GM18870 (cell line): ENCODE data around the gene EFNB3.

Experiments
- ATAC-seq: cut with Tn5 transposase; IDR thresholded peaks from one replicate; pipeline ENCODE4 v1.9.1; 2021; ENCODE audit warnings: moderate library complexity; ENCODE audit not compliant: unreplicated experiment

The EFNB3 gene

DNA sequence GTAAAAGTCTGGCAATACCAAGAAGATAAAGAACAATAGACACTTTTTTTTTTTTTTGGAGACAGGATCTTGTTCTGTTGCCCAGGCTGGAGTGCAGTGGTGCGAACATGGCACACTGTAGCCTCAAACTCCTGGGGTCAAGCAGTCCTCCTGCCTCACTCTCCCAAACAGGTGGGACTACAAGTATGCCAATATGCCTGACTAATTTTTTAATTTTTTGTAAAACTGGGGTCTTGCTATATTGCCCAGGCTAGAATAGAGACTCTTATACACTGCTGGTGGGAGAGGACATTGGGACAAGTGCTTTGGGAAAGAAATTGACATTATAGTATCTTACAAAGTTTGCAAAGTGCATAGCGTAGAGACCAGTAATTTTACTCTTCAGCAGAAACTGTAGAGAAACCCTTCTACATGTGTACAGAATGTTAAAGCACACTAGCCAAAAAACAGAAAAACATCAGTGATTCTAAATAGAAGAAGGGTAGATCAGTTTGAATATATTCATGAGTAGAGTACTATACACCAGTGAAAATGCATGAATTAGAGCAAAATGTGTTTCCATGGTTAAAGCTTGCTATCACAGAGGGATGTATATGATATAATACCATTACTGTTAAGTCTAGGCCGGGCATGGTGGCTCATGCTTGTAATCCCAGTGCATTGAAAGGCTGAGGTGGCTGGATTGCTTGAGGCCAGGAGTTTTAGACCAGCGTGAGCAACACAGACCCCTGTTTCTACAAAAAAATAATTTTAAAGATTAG, 7.0 kb upstream of the EFNB3 start:
- ATAC-seq, result no peak

DNA sequence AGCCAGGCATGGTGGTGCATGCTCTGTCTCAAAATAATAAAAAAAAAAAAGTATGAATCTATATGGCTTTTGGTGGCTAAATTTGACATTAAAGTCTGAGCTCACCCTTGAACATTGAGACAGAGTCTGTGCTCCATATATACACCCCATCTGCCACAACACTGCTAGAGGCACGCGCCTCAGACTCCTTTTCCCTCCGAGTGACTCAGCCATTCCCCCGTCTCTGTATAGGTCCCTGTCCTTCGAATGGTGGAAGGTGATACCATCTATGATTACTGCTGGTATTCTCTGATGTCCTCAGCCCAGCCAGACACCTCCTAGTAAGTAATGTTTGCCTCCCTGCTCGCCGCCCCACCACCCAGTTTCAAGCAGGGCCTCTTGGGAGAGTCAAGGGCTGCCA, 4.5 kb upstream of the EFNB3 start:
- ATAC-seq, result no peak

DNA sequence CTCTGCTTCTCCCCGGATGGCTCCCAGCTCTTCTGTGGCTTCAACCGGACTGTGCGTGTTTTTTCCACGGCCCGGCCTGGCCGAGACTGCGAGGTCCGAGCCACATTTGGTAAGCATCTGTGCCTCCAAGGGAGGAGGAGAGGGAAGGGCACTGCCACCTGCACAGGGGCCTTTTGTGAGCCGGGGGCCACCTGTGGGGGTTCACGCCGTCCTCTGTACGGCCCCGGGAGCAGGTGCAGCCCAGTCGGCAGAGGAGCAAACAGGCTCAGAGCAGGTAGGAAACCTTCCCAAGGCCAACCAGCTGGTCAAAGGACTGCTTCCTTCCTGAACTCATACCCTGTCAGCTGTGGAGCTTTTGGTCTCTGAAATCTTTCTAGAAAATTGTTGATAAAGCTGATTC, 3.3 kb upstream of the EFNB3 start:
- ATAC-seq, result no peak

DNA sequence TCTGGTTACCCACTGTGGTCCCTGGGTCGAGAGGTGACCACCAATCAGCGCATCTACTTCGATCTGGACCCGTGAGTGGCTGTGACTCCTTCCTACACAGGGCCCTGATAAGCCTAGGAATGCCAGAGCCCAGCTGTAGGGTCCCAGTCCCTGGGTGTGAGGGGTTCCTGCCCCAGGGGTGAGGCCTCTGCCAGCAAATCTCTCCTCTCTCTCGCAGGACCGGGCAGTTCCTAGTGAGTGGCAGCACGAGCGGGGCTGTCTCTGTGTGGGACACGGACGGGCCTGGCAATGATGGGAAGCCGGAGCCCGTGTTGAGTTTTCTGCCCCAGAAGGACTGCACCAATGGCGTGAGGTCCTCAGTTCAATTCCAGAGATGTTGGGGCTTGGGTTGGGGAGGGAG, 2.2 kb upstream of the EFNB3 start:
- no peak for ATAC-seq

DNA sequence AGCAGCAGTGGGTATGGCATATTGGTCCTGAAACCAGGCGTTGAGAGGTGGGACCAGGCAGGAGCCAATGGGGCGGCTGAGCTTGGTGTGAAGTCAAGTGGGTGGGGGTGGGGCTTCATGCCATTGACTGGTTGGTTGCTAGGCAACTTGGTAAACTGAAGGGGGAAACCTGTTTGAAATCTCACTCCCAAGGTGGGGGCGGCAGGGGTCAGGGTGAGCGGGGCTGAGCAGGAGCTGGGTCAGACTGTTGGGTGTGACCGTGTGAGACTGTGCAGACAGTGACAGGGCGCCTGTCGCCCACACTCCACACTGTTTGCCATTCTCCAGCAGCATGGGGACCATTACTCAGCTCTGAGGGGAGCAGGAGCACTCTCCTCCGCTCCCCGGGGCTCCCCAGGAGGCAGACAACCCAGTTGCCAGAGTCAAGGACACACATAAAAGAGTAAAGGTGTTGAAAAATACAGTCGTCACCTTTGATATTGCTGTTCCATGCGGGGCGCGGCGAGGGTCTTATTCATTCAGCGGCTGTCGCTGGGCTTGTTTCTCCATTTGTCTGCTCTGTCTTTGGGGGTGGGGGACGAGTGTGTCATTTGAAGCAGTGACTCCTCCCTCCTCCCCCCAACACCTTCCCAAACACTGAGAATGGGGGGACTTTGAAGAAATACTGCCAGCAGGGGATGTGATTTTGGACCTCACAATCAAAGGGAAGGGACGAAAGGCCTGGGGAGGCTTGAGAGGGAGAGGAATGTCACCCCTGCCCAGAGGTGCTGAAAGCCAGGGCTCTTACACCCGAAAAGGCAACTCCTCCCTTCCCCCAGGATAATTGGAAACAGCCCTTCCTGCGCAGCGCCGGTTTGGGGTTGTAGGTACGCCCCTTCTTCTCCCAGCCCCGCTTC, 1.2 kb upstream of the EFNB3 start:
- no peak for ATAC-seq

DNA sequence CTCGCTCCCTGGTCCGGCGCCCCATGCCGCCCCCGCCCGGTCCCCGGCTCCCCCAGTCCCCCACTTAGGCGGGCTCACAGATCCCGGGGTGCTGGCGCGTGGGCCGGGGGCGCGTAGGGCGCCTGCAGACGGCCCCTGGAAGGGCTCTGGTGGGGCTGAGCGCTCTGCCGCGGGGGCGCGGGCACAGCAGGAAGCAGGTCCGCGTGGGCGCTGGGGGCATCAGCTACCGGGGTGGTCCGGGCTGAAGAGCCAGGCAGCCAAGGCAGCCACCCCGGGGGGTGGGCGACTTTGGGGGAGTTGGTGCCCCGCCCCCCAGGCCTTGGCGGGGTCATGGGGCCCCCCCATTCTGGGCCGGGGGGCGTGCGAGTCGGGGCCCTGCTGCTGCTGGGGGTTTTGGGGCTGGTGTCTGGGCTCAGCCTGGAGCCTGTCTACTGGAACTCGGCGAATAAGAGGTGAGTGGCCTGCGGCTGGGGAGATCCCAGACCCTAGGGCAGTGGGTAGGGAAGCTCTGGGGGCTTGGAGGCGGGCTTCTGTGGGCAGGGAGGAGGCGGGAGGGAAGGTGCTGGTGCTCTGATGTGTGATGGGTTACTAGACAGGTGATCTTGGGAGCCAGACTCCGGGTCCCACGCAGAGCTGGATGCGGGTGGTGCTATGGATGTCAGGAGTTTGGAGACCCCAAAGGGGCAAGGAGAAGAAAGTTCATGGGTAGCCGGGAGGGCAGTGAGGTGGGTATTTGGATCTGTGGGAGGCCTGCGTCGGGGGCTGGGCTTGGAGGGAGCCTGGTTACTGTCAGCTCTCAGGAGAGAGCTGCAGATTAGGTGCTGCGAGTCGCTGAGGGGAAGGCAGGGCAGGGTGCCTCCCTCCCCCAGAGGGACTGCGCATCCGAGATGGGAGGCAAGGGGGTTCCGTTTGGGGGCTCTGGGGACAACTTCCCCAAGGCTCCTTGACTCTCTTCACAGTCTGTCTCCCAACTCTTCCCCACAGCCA, 560 bp downstream of the EFNB3 start:
- no peak for ATAC-seq

DNA sequence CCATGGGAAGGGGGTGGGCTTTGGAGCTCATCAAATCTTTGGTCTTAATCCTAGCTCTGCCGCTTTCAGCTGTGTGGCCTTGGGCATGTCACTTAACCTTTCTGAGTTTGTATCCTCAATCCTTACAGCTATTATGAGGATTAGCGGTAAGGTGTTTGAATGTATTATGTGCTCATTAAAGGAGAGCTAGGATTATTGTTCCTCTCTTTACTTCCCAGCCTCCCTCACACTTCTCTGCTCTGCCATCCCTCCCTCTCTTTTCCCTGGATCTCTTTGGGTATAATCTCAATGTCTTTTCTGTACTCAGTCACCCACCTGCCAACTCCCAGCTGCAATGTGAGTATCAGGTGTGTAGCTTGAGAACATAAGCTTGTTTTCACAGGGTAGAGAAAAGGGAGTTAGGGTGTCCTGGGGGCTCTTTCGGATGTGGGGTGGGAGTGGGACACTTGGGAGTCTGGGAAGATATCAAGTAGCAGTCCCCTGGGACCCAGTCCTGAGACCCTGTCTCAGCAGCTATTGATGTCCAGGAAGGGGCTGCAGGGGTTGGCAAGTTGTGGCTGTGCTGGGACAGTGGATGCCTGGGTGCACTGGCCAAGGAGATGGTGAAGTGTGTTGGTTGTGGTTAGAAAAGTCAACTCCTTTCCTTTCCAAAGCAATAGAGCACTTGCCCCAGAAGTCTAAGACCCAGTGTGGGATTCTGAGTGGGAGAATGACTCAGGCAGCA, 1.8 kb downstream of the EFNB3 start:
- no peak for ATAC-seq

DNA sequence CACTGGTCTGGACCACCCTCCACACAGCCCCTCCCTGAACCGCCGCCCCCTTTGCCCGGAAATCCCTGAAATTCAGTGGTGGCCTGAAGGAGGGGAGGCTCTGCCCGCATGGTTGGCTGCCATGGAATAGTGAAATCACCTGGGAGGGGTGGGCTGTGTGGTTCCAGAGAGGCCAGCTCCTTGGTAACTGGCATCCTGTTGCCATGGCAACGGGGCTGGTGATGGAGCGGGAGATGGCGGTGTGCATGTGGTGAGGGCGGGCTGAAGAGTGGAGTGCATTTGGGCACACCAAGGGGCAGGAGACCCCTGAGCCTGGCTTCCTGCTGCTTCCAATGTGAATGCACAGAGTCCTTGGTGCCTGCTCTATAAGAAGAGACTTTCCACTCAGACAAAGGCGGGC, 2.4 kb downstream of the EFNB3 start:
- no peak for ATAC-seq

DNA sequence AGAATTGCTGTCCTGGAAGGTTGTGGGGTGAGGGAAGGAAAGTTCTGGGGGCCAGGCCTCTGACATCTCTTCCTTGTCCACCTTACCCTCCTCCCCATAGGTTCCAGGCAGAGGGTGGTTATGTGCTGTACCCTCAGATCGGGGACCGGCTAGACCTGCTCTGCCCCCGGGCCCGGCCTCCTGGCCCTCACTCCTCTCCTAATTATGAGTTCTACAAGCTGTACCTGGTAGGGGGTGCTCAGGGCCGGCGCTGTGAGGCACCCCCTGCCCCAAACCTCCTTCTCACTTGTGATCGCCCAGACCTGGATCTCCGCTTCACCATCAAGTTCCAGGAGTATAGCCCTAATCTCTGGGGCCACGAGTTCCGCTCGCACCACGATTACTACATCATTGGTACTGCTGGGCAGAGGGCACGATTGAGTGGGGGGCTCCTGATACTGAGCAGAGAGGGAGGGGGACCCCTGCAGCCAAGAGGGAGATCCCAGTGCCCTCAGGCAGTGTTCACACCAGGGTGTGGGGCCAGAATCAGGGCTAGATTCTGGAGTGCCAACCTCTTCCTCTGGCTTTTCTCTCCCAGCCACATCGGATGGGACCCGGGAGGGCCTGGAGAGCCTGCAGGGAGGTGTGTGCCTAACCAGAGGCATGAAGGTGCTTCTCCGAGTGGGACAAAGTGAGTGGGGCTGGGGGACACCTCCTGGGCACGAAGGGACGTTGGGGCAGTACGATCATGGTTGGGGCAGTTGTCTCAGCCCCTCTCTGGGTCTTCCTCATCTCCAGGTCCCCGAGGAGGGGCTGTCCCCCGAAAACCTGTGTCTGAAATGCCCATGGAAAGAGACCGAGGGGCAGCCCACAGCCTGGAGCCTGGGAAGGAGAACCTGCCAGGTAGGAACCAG, 3.1 kb downstream of the EFNB3 start:
- no peak for ATAC-seq

DNA sequence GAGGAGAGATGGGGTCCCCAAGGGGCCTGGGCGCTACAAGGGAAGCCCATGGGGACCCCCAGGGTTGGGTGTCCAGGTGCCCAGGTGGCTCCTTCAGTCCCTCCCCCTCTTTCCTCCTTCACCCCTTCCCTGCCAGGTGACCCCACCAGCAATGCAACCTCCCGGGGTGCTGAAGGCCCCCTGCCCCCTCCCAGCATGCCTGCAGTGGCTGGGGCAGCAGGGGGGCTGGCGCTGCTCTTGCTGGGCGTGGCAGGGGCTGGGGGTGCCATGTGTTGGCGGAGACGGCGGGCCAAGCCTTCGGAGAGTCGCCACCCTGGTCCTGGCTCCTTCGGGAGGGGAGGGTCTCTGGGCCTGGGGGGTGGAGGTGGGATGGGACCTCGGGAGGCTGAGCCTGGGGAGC, 4.0 kb downstream of the EFNB3 start:
- no peak for ATAC-seq

DNA sequence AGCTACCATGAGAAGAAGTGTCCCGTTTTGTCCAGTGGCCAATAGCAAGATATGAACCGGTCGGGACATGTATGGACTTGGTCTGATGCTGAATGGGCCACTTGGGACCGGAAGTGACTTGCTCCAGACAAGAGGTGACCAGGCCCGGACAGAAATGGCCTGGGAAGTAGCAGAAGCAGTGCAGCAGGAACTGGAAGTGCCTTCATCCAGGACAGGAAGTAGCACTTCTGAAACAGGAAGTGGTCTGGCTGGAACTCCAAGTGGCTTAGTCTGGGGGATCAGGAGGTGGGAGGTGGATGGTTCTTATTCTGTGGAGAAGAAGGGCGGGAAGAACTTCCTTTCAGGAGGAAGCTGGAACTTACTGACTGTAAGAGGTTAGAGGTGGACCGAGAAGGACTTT, 5.3 kb downstream of the EFNB3 start:
- ATAC-seq, result no peak

DNA sequence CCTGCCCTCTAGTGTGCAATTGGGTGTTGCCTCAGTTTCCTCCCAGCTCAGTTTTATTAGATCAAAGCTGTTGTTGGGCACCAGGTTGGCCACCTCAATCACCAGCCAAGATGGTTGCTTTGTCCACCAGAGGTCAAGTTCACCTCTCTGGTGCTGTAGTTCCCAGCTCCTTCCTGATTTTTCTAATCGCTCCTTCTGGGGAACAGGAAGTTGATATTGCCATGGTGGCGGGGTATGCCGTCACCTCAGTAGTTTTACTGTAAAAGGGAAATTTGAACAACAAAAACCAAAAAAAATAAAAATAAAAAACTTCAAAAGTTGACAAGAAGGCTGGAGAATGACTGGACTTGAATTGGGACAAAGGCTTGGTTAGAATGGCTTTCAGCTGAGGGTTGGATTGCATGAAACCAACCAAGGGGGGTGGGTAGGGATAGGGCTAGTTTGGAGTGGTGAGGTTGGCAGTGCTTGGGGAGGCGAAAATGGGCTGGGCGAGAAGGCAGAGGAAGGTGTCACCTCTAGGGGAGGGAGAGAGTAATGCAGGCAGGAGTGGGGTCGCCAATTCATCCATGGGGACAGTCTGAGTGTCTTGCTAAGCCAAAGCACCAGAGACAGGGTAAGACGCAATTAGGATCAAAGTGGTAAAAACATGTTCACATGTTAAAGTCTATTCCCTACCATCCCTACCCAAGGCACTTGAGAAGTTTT, 6.2 kb downstream of the EFNB3 start:
- no peak for ATAC-seq

DNA sequence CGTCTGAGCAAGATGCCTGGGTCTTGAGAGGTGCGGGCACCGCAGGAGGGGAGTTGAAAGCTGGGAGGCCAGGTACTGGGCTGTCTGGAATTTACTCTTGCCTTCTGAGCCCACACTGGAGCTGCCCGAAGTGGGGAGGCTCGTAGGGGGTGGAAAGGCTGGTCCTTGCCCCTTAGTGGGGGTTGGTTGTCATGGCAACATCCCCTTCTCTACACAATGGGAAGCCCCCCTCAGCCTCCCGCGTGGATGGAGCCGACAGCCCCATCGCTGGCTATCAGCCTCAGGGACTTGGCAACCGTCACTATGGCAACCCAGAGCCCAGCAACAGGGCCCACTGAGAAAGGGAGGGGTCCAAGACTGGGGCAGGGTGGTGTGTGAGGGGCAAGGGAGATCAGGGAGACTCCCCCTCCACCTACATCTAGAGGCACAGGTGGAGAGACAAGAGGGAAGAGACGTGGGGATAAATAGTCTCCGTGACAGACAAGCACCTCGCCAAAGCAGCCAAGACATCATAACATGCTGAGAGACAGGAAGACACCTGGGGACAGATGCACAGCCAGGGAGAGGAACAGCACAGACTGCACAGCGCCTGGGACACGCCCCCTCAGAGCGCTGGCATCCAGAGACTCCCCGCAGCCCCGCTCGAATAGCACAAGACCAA, 7.2 kb downstream of the EFNB3 start:
- no peak for ATAC-seq

DNA sequence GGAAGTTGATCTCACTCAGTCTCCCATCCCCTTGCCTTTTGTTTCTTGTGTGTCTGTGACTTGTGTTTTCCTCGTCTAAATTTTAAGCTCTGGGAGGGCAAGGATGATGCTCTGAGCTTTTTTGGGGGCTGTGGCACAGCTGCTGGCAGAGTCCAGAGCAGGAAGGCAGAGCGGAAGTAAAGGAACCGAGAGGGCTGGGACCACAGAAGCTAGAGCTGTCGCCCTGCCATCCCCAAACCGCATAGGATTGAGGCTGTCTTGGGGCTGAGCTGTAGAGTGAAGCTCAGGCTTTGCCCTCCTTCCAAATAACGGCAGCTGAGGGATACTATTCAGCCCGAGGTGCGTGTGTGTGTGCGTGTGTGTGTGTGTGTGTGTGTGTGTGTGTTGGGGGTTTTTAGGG, 8.8 kb downstream of the EFNB3 start:
- no peak for ATAC-seq

DNA sequence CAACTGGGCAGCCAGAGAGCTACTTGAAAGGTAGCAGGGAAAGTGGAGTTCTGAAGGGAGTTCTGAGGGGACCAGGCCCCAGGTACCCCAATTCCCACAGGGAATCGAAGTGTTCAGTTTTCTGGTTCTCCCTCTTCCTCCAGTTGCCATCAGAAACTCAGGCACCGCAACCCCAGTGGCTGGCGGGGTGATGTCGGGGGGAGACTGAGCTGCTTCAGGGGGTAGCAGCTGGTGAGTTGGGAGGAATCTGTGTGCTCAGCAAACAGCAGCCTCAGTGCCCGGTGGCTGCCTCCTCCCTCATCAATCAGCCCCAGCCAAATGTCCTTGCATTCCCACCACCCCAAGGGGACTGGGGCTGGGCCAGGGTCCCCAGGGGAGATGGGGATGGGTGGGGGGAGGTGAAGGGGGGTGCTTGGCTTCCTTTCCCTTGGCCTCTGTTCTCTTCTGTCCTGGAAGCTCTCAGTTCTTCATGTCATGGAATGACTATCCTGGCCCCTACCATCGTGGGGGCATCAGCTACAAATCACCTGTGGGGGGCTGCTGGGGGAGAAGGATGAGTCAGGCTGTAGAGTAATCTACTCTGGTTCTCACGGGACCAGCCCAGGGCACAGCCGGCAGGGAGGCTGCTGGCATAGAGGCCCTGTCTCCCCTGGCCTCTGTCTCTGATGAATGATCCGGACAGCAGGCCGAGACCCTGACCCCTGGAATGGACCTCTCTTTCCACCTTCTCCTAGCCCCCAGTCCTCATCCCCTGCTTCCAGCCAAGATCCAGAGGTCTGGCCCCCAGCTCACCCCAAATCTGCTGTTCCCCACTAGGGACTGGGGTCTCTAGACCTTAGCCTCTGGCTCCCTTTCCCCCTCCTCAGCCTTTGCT, 10.0 kb downstream of the EFNB3 start:
- no peak for ATAC-seq

DNA sequence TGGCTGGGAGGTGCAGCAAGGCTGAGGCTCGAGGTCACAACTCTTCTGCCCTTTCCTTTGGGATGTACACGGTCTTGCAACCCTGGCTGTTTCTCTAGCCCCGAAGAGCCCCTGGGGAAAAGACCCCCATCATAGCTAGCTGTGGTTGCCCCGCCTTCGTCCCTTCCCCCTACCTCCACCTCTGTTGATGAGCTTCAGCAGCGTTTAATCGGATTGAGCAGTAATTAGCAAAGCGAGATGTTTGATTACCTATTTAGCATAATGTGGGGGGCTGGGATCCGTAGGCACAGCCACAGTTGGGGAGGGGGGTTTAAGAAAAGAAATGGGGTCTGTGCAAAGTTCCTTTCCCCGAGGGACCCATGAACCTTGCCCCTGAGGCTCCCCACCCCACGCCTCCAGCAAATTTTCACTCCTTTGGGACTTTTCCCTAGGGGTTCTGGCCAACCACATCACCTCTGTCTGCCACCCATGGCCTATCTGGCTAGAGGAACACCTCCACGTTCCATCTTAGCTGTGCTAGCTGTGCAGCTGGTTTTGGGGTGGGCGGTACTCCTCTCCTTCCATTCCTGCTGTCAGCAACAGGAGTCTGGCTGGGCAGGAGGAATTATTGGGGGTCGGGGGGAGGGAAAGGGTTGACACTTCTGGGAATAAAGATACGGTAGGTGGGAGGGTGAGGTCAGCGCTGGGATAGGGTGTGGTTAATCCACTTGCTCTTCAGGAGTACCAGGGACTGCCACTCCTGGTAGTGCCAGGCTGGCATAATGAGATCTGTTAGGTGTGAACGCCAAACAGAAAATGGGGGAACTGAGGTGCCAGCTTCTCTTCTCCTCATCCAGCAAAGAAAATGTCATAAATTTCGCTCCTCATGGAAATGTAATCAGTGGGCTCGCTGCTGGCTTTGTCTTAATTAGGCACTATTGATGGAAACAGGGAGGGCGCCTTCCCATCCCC, 11.2 kb downstream of the EFNB3 start:
- ATAC-seq, result no peak
